B cell (primary cell): Measurements from ENCODE around the gene CD4. TPM values are rescaled to one million over a fixed set of nuclear protein-coding genes. Genes with fewer than 3 reads are reported as not detected.

Experiments used
- ATAC-seq: fragments of 200-7000 bp; cut with Tn5 transposase; one replicate; pipeline ENCODE4 v1.10.0; 2021; ENCODE audit warnings: low read depth, mild to moderate bottlenecking, moderate number of reproducible peaks, moderate library complexity
- CTCF ChIA-PET: fragments of 350-600 bp; sonication (Branson Sonifier 250); formaldehyde crosslinking; loops from one replicate; lab custom pipeline; 2021; ENCODE audit warnings: antibody characterized with exemption, inconsistent platforms; lab: Charles Lee
- POLR2A ChIA-PET: fragments of 350-600 bp; sonication (Branson Sonifier 250); formaldehyde crosslinking; loops from one replicate; lab custom pipeline; 2021; ENCODE audit warnings: antibody characterized with exemption; lab: Charles Lee
- DNase-seq: peaks from one replicate; pipeline ENCODE4 v3.0.0; 2013
- H2AFZ ChIP-seq: 2 replicates; pipeline ENCODE4 v1.6.1; 2012; ENCODE audit warnings: mild to moderate bottlenecking, low read depth, low read length; ENCODE audit not compliant: insufficient read depth, poor library complexity, severe bottlenecking
- H3K27ac ChIP-seq, 2 donors: 1 replicate in 1 of 2; 2 replicates in 1 of 2; pipeline ENCODE4 v1.5.1; 2012 to 2013; ENCODE audit warnings: low read length in 2 of 2, mild to moderate bottlenecking in 2 of 2, moderate library complexity in 1 of 2
- H3K27me3 ChIP-seq, 4 experiments: fragments of 200-600 bp in 1 of 4; sonication (generic) in 1 of 4; replicated peaks in 1 of 4; 1 replicate in 2 of 4; 2 replicates in 2 of 4; pipeline versions ENCODE4 v1.6.1 to v1.7.0; 2013 to 2016; ENCODE audit warnings: low read length in 3 of 4, mild to moderate bottlenecking in 2 of 4, mixed read lengths in 1 of 4, moderate library complexity in 1 of 4; ENCODE audit not compliant: insufficient read depth in 4 of 4, control insufficient read depth in 3 of 4; ENCODE audit errors: control extremely low read depth in 1 of 4
- H3K36me3 ChIP-seq, 2 experiments: replicated peaks in 1 of 2; 1 replicate in 1 of 2; 2 replicates in 1 of 2; pipeline versions ENCODE4 v1.6.1 to v1.7.1; 2013; ENCODE audit warnings: low read length in 1 of 2; ENCODE audit not compliant: insufficient read depth in 2 of 2, control insufficient read depth in 1 of 2; ENCODE audit errors: control extremely low read depth in 1 of 2, extremely low read depth in 1 of 2
- H3K4me1 ChIP-seq, 2 donors: fragments of 200-600 bp in 1 of 2; sonication (generic) in 1 of 2; 1 replicate in 1 of 2; 2 replicates in 1 of 2; pipeline versions ENCODE4 v1.5.1 to v1.6.1; 2013 to 2017; ENCODE audit warnings: low read length in 2 of 2; ENCODE audit not compliant: control insufficient read depth in 2 of 2, insufficient read depth in 2 of 2
- H3K4me2 ChIP-seq: replicated peaks from 2 replicates; pipeline ENCODE3; 2012; ENCODE audit warnings: mild to moderate bottlenecking, low read depth, low read length; ENCODE audit not compliant: poor library complexity, severe bottlenecking
- H3K4me3 ChIP-seq, 5 experiments: fragments of 200-600 bp in 1 of 5; sonication (generic) in 1 of 5; 1 replicate in 3 of 5; 2 replicates in 2 of 5; pipeline versions ENCODE4 v1.5.1 to v1.7.0; 2011 to 2016; ENCODE audit warnings: low read length in 4 of 5, mild to moderate bottlenecking in 4 of 5, low read depth in 2 of 5, control low read depth in 1 of 5, moderate library complexity in 1 of 5; ENCODE audit not compliant: insufficient read depth in 1 of 5; ENCODE audit errors: control extremely low read depth in 1 of 5, extremely low read depth in 1 of 5
- H3K79me2 ChIP-seq: fragments of 200-600 bp; sonication (generic); one replicate; pipeline ENCODE4 v1.6.0; 2016; ENCODE audit warnings: low read length; ENCODE audit not compliant: control insufficient read depth, insufficient read depth
- H3K9ac ChIP-seq: fragments of 200-600 bp; sonication (generic); 2 replicates; pipeline ENCODE4 v1.6.1; 2017; ENCODE audit warnings: mild to moderate bottlenecking, low read length, moderate library complexity
- H3K9me3 ChIP-seq, 3 donors: one replicate each; pipeline versions ENCODE4 v1.6.1 to v1.7.1; 2013; ENCODE audit warnings: low read length in 2 of 3; ENCODE audit not compliant: control insufficient read depth in 2 of 3, insufficient read depth in 1 of 3; ENCODE audit errors: control extremely low read depth in 1 of 3
- H4K20me1 ChIP-seq: 2 replicates; pipeline ENCODE4 v1.6.0; 2012; ENCODE audit warnings: mild to moderate bottlenecking, low read length; ENCODE audit not compliant: insufficient read depth, control insufficient read depth, poor library complexity, severe bottlenecking
- H3K27ac Mint-ChIP-seq: one replicate; pipeline ENCODE4 v1.8.0; 2021; ENCODE audit warnings: mixed read lengths
- H3K27me3 Mint-ChIP-seq: one replicate; pipeline ENCODE4 v1.8.0; 2021; ENCODE audit warnings: mixed read lengths
- H3K4me1 Mint-ChIP-seq: one replicate; pipeline ENCODE4 v1.8.0; 2021; ENCODE audit warnings: mixed read lengths
- H3K4me3 Mint-ChIP-seq: one replicate; pipeline ENCODE4 v1.8.0; 2021; ENCODE audit warnings: mixed read lengths
- H3K9me3 Mint-ChIP-seq: one replicate; pipeline ENCODE4 v1.8.0; 2022; ENCODE audit warnings: mixed read lengths; ENCODE audit not compliant: insufficient read depth
- EZH2 ChIP-seq: IDR thresholded peaks from 2 replicates; pipeline ENCODE4 v1.6.1; 2012; ENCODE audit warnings: borderline replicate concordance, low read depth, mild to moderate bottlenecking, moderate library complexity, low read length; ENCODE audit not compliant: insufficient read depth, poor library complexity, severe bottlenecking
- WGBS: methylation state at CpG from one replicate; pipeline ENCODE4 v1.1.5; 2013; ENCODE audit warnings: missing lambda C conversion rate; ENCODE audit not compliant: insufficient coverage; 5-methylcytosine and 5-hydroxymethylcytosine counted together
- intact Hi-C: fragments of 100-400 bp; cut with micrococcal nuclease; formaldehyde crosslinking; loops from one replicate; pipeline ENCODE4 v1.10.0; 2022
- polyA plus RNA-seq: library from polyadenylated mRNA; depleted of rRNA; stranded (reverse); fragments of >200 nt; gene quantifications from 2 replicates; pipeline ENCODE4 v1.2.3, GENCODE V29; 2012
- total RNA-seq, 2 donors: library from RNA; stranded (reverse); fragments of 120-200 nt in 1 of 2; gene quantifications; 1 replicate in 1 of 2; 2 replicates in 1 of 2; pipeline versions ENCODE4 v1.2.3 to v1.2.4, GENCODE V29; 2013 to 2022
- TF ChIP-seq, protein P1 (sequence below): fragments of 200-600 bp; IDR thresholded peaks from one replicate; pipeline ENCODE4 v1.8.0; 2022; ENCODE audit warnings: antibody characterized with exemption, mild to moderate bottlenecking

The CD4 gene
- total and polyA plus RNA-seq, 2 donors (not counting 1 experiment from before 2014, with no cell fraction given): 0.49 to 2.2 TPM

DNA sequence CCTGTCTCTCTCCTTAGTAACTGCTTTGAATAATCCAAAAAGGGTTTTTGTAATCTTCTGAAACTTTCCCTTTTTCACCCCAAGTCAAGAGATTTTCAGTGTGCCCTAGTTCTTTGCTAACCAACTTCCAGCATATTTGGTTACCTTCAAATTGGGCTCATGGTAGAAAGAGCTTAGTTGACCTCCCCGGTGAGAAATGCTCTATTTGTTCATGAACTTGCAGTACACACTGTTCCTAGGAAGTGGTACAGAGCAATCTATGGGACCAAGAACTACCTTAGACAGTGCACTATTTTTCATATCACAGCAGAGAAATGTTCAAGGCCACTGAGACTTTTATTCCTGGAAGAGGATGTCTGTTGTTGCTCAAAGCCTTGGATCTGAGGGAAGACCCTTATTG, 64.3 kb downstream of the CD4 start:
- H4K20me1 ChIP-seq: peaks cover 5% of the 10 kb centered on the region
- WGBS: no CpG with 5 or more reads among the region's 1 CpG
- H3K4me3 Mint-ChIP-seq: peak overlapping the region; percentile 92
- peak overlapping the region; percentile 89 for H3K27ac Mint-ChIP-seq
- H3K79me2 ChIP-seq: peaks cover 48% of the 10 kb centered on the region
- H3K9me3 ChIP-seq: no peaks in the 10 kb centered on the region
- ATAC-seq (no peak), DNase-seq (no peak)
- ChIA-PET CTCF (interaction anchor here (1.2 to 6.7 kb wide), 5 partner anchors 17 to 107 kb away, joined by 3 to 136 read pairs (median 6); partner anchors contain the start of genes MLF2, SPSB2 and TPI1), POLR2A (interaction anchor here (3.6 to 5.3 kb wide), 2 partner anchors 14 to 19 kb away, joined by 29 to 49 read pairs; partner anchors contain the start of genes SPSB2 and TPI1)
- H3K4me2 ChIP-seq: no peak overlapping the region
- no peaks in the 10 kb centered on the region for H3K9me3 Mint-ChIP-seq
- H3K4me1 ChIP-seq: peaks cover 6 to 23% of the 10 kb centered on the region in 2 donors
- H3K36me3 ChIP-seq: peaks cover 0 to 41% of the 10 kb centered on the region in 2 experiments
- peak overlapping the region in 1 of 2 donors; percentile 37 for H3K27ac ChIP-seq
- H2AFZ ChIP-seq: no peak overlapping the region
- intact Hi-C loops: loop anchor here (5.0 kb wide), 3 partner anchors 84 to 296 kb away; partner anchors contain the start of genes IFFO1 and PTMS
- no peak overlapping the region for H3K9ac ChIP-seq
- no peak overlapping the region for H3K4me3 ChIP-seq
- H3K4me1 Mint-ChIP-seq: peaks cover 23% of the 10 kb centered on the region
- TF ChIP-seq EZH2: no peak
- TF ChIP-seq, protein P1, sequence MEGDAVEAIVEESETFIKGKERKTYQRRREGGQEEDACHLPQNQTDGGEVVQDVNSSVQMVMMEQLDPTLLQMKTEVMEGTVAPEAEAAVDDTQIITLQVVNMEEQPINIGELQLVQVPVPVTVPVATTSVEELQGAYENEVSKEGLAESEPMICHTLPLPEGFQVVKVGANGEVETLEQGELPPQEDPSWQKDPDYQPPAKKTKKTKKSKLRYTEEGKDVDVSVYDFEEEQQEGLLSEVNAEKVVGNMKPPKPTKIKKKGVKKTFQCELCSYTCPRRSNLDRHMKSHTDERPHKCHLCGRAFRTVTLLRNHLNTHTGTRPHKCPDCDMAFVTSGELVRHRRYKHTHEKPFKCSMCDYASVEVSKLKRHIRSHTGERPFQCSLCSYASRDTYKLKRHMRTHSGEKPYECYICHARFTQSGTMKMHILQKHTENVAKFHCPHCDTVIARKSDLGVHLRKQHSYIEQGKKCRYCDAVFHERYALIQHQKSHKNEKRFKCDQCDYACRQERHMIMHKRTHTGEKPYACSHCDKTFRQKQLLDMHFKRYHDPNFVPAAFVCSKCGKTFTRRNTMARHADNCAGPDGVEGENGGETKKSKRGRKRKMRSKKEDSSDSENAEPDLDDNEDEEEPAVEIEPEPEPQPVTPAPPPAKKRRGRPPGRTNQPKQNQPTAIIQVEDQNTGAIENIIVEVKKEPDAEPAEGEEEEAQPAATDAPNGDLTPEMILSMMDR: no peak
- H3K27me3 ChIP-seq: no peaks in the 10 kb centered on the region
- H3K27me3 Mint-ChIP-seq: no peaks in the 10 kb centered on the region

DNA sequence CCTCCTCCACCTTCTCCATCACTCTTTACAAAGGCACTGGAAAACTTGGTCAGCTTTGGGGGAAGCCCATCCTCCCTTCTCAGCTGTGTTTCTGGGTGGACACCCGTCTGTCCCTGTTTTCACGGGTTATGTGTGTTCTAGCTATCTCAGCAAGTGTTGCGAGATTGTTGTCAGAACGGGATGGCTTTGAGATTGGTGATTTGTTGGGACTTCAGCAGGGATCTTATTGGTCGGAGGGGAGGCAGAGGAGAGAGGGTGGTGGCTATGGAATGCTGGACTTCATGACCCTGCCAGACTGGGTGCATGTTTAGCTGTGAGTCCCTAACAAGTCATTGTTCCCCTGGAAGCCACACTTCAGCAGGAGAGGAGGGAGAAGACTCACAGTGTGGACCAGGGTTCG, 64.7 kb downstream of the CD4 start:
- no peaks in the 10 kb centered on the region for H3K27me3 ChIP-seq
- H3K4me3 Mint-ChIP-seq: peak overlapping the region; percentile 92
- H3K27ac Mint-ChIP-seq: no peak overlapping the region
- 98% methylated on average over 5 of the region's 6 CpGs for WGBS
- CTCF ChIA-PET: interaction anchor here (3.3 to 6.7 kb wide), 2 partner anchors 16 to 101 kb away, joined by 15 to 136 read pairs; partner anchors contain the start of genes MLF2, SPSB2 and TPI1
- POLR2A ChIA-PET: interaction anchor here (0.6 to 5.3 kb wide), 3 partner anchors 13 to 193 kb away, joined by 3 to 49 read pairs (median 8); partner anchors contain the start of gene TPI1
- no peaks in the 10 kb centered on the region for H3K27me3 Mint-ChIP-seq
- intact Hi-C loops: loop anchor here (5.0 kb wide), 3 partner anchors 83 to 297 kb away; partner anchors contain the start of genes IFFO1 and PTMS
- no peak for ATAC-seq
- no peak for DNase-seq
- no peak overlapping the region for H3K4me3 ChIP-seq
- H3K4me1 Mint-ChIP-seq: peaks cover 23% of the 10 kb centered on the region
- H3K36me3 ChIP-seq: peaks cover 0 to 45% of the 10 kb centered on the region in 2 experiments
- peaks cover 5% of the 10 kb centered on the region for H4K20me1 ChIP-seq
- no peak overlapping the region for H3K9ac ChIP-seq
- no peaks in the 10 kb centered on the region for H3K9me3 ChIP-seq
- H3K79me2 ChIP-seq: peaks cover 48% of the 10 kb centered on the region
- peaks cover 6 to 23% of the 10 kb centered on the region in 2 donors for H3K4me1 ChIP-seq
- TF ChIP-seq, protein P1: no peak
- no peak for TF ChIP-seq EZH2
- H3K4me2 ChIP-seq: no peak overlapping the region
- no peak overlapping the region for H2AFZ ChIP-seq
- no peaks in the 10 kb centered on the region for H3K9me3 Mint-ChIP-seq
- H3K27ac ChIP-seq: no peak overlapping the region
